ENCODE results near the gene SMLR1. TPM values are rescaled to one million over a fixed set of nuclear protein-coding genes. Genes with fewer than 3 reads are reported as not detected.

SMLR1 gene
- total RNA-seq, 2 donors from 2014 or later: 0.40 to 0.42 TPM

GRCh38 chr6:130841128-130841728, 14.0 kb downstream of the SMLR1 start:
- Mint-ChIP-seq H3K4me3 (no peak overlapping the region), H3K4me1 (peaks cover 5% of the 10 kb centered on the region), H3K27me3 (ENCODE audit: insufficient read depth) (no peaks in the 10 kb centered on the region), H3K9me3 (no peaks in the 10 kb centered on the region), H3K27ac (no peak overlapping the region), H3K36me3 (ENCODE audit: low read depth) (peaks cover 14% of the 10 kb centered on the region)
- Histone ChIP-seq H3K4me3 (ENCODE audit: low read length) (no peak overlapping the region), H3K9ac (ENCODE audit: extremely low read depth, low read length, poor library complexity, severe bottlenecking) (no peak overlapping the region), H3K9me3 (ENCODE audit: control insufficient read depth, low read length) (no peaks in the 10 kb centered on the region), H3K4me1 (ENCODE audit: control insufficient read depth, insufficient read depth, low read length) (no peaks in the 10 kb centered on the region), H3K36me3 (ENCODE audit: control insufficient read depth, insufficient read depth, low read length) (peaks cover 33% of the 10 kb centered on the region), H3K27ac (ENCODE audit: low read depth, low read length) (no peak overlapping the region), H3K27me3 (ENCODE audit: control insufficient read depth, insufficient read depth, low read length, poor library complexity, severe bottlenecking) (no peaks in the 10 kb centered on the region)
- TF ChIP-seq CTCF (conservative IDR thresholded peaks at IDR 0.05): no peak
- 87 to 94% methylated on average over 3 to 4 of the region's 4 CpGs for WGBS, 2 experiments (ENCODE audit: insufficient coverage in 1 of 2, insufficient read length in 1 of 2)
- no peak for DNase-seq

GRCh38 chr6:130843575-130844320, 16.5 kb downstream of the SMLR1 start:
- Histone ChIP-seq H3K4me3 (ENCODE audit: low read length) (no peak overlapping the region), H3K4me1 (ENCODE audit: control insufficient read depth, insufficient read depth, low read length) (no peaks in the 10 kb centered on the region), H3K36me3 (ENCODE audit: control insufficient read depth, insufficient read depth, low read length) (peaks cover 31% of the 10 kb centered on the region), H3K27me3 (ENCODE audit: control insufficient read depth, insufficient read depth, low read length, poor library complexity, severe bottlenecking) (no peaks in the 10 kb centered on the region), H3K9ac (ENCODE audit: extremely low read depth, low read length, poor library complexity, severe bottlenecking) (no peak overlapping the region), H3K9me3 (ENCODE audit: control insufficient read depth, low read length) (no peaks in the 10 kb centered on the region), H3K27ac (ENCODE audit: low read depth, low read length) (no peak overlapping the region)
- no peaks in the 10 kb centered on the region for H3K27me3 Mint-ChIP-seq (ENCODE audit: insufficient read depth)
- peaks cover 11% of the 10 kb centered on the region for H3K36me3 Mint-ChIP-seq (ENCODE audit: low read depth)
- no peak overlapping the region for H3K4me3 Mint-ChIP-seq
- TF ChIP-seq CTCF (conservative IDR thresholded peaks at IDR 0.05): peak; percentile 81
- WGBS, 2 experiments (ENCODE audit: insufficient coverage in 1 of 2, insufficient read length in 1 of 2): 58 to 60% methylated on average over 3 of the region's 3 CpGs
- DNase-seq: no peak
- H3K4me1 Mint-ChIP-seq: peaks cover 2% of the 10 kb centered on the region
- no peaks in the 10 kb centered on the region for H3K9me3 Mint-ChIP-seq
- no peak overlapping the region for H3K27ac Mint-ChIP-seq

GRCh38 chr6:130846501-130846900, 19.3 kb downstream of the SMLR1 start:
- no peak for TF ChIP-seq CTCF (conservative IDR thresholded peaks at IDR 0.05)

More at GRCh38 chr6:130846501-130846900, 19.3 kb downstream of the SMLR1 start:
- no peak for DNase-seq
- Mint-ChIP-seq H3K27me3 (ENCODE audit: insufficient read depth) (no peaks in the 10 kb centered on the region), H3K9me3 (no peaks in the 10 kb centered on the region), H3K27ac (no peak overlapping the region), H3K36me3 (ENCODE audit: low read depth) (peaks cover 1% of the 10 kb centered on the region), H3K4me1 (no peaks in the 10 kb centered on the region), H3K4me3 (no peak overlapping the region)
- Histone ChIP-seq H3K9me3 (ENCODE audit: control insufficient read depth, low read length) (no peaks in the 10 kb centered on the region), H3K9ac (ENCODE audit: extremely low read depth, low read length, poor library complexity, severe bottlenecking) (no peak overlapping the region), H3K27ac (ENCODE audit: low read depth, low read length) (no peak overlapping the region), H3K27me3 (ENCODE audit: control insufficient read depth, insufficient read depth, low read length, poor library complexity, severe bottlenecking) (no peaks in the 10 kb centered on the region), H3K36me3 (ENCODE audit: control insufficient read depth, insufficient read depth, low read length) (peaks cover 18% of the 10 kb centered on the region), H3K4me3 (ENCODE audit: low read length) (no peak overlapping the region), H3K4me1 (ENCODE audit: control insufficient read depth, insufficient read depth, low read length) (no peaks in the 10 kb centered on the region)
- WGBS, 2 experiments (ENCODE audit: insufficient coverage in 1 of 2, insufficient read length in 1 of 2): 94 to 100% methylated on average over 1 of the region's 1 CpG
